ENCODE data around the gene NTN5.

The NTN5 gene

DNA sequence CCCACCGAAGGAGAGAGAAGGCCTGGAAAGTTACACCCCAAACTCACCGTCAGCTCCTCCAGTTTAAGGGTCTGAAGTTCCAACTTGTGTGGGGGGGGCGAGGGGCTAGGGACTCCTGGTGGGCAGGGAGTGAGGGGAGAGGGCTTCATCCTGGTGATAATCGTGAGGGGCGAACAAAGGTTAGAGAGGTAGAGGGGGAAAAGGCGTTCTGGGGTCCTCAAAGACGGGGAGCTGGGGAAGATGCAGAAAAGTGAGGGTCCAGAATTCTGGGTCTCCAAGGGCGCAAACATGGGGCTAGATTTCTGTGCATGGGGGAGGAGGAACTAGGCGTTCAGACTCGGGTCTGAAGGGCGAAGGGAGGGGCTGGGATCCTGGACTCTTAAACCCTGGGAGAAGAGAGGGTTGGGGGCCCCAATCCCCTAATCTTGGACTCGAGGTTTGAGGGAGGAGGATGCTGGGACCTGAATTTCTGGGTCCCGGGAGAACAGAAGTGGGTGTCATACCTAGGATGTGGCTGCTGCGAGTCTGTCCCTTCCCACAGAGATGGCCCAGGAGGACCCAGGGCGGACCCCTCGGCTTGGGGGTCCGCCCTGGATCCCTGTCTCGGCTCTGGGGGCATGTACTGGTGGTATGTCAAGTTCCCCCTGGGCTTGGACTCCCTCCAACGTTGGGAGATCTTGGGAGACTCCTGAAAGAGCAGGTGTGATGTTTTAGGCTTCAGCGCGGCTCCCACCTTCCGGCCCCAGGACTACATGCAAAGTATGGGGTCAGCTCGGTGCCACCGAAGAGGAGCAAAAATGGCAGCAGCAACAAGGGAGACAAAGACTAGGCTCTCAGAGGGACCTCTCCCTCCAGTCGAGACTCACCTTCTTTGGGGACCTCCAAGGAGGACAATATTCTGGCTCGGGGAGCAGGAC lies 42.2 kb upstream of the NTN5 start:
- Histone ChIP-seq H3K27ac (ENCODE audit: low read depth, low read length) (no peak overlapping the region), H2AFZ (ENCODE audit: low read length, unreplicated experiment) (no peak overlapping the region), H3K36me3 (ENCODE audit: insufficient read depth, low read length) (no peaks in the 10 kb centered on the region), H3K79me2 (ENCODE audit: control insufficient read depth, insufficient read depth, low read length, unreplicated experiment) (no peaks in the 10 kb centered on the region), H3K27me3 (ENCODE audit: insufficient read depth, low read length) (no peaks in the 10 kb centered on the region), H3K4me3 (ENCODE audit: low read depth, low read length) (peak overlapping the region; percentile 73), H3K4me1 (ENCODE audit: control insufficient read depth, insufficient read depth, low read length, unreplicated experiment) (peaks cover 15% of the 10 kb centered on the region)

- peak overlapping the region; percentile 80 for H3K4me3 ChIP-seq (ENCODE audit: low read depth, low read length)
- no peaks in the 10 kb centered on the region for H3K27me3 ChIP-seq (ENCODE audit: insufficient read depth, low read length)
- peaks cover 15% of the 10 kb centered on the region for H3K4me1 ChIP-seq (ENCODE audit: control insufficient read depth, insufficient read depth, low read length, unreplicated experiment)
- no peak overlapping the region for H3K27ac ChIP-seq (ENCODE audit: low read depth, low read length)
- H3K36me3 ChIP-seq (ENCODE audit: insufficient read depth, low read length): no peaks in the 10 kb centered on the region
- H2AFZ ChIP-seq (ENCODE audit: low read length, unreplicated experiment): no peak overlapping the region
- H3K79me2 ChIP-seq (ENCODE audit: control insufficient read depth, insufficient read depth, low read length, unreplicated experiment): no peaks in the 10 kb centered on the region
Measured at GRCh38 chr19:48713864-48714755, 41.3 kb upstream of the NTN5 start.

DNA sequence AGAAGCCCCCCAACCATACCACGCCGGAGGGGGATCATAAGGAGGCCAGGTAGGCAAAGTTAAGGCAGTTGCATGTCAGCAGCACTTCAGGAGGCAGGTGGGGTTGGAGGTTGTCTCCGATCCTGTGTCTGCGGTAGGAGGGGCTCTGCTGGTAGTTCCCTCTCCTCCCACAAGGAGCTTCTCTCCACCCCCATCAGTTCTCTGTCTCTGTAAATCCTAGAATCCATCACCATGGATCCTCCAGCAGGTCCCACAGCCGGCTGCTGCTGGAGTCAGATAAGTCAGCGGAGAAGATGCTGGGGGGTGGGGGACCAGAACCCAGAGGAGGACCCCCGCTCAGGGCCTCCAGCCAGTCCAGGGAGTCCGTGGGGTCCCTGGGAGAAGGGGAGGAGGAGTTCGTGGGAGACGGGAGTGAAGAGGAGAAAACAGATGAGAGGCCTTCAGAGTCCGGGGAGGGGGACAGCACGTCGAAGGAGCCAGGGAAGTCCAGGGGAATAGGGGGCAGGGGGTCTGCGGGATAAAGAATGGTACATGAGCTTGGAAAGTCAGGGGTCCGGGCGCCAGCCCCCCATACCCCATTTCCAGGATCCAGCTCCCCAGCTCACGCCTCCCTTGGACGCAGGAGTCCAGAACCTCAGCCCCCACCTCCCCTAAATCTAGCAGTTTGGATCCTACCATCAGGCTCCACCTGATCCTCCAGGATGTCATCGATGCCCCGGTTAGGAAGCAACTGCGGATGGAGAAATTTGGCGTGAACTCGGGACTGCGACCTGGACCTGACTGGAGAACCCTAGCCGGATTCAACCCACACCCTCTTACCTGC lies 40.4 kb upstream of the NTN5 start:
- no peaks in the 10 kb centered on the region for H3K27me3 ChIP-seq (ENCODE audit: insufficient read depth, low read length)
- no peak overlapping the region for H3K27ac ChIP-seq (ENCODE audit: low read depth, low read length)
- no peak overlapping the region for H2AFZ ChIP-seq (ENCODE audit: low read length, unreplicated experiment)

DNA sequence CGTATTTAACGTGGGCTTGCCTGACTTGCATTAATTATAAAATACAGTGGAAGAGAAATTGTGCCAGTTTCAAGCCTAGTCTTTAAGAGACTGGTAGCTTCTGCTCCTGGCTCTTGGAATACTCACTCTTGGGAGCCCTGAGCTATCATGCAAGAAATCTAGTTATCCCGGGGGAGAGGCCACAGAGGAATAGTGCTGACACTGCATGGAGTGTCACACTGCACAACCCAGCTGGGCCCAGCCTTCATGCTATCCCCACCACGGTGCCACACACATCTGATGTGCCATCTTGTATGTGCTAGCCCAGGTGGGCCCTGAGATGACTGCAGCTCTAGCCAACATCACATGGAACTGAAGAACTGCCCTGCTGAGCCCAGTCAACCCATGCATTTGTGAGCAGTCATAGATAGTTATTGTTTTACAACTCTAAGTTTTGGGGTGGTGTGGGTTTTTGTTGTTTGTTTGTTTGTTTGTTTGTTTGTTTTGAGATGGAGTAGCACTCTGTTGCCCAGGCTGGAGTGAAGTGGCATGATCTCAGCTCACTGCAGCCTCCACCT lies 38.4 kb upstream of the NTN5 start:
- Histone ChIP-seq H2AFZ (ENCODE audit: low read length, unreplicated experiment) (no peak overlapping the region), H3K27ac (ENCODE audit: low read depth, low read length) (no peak overlapping the region), H3K4me3 (ENCODE audit: low read depth, low read length) (no peak overlapping the region), H3K27me3 (ENCODE audit: insufficient read depth, low read length) (no peaks in the 10 kb centered on the region), H3K79me2 (ENCODE audit: control insufficient read depth, insufficient read depth, low read length, unreplicated experiment) (no peaks in the 10 kb centered on the region), H3K4me1 (ENCODE audit: control insufficient read depth, insufficient read depth, low read length, unreplicated experiment) (peaks cover 8% of the 10 kb centered on the region), H3K36me3 (ENCODE audit: insufficient read depth, low read length) (no peaks in the 10 kb centered on the region)

More for the DNA sequence above, 40.4 kb upstream of the NTN5 start:
- Histone ChIP-seq H3K36me3 (ENCODE audit: insufficient read depth, low read length) (no peaks in the 10 kb centered on the region), H3K79me2 (ENCODE audit: control insufficient read depth, insufficient read depth, low read length, unreplicated experiment) (no peaks in the 10 kb centered on the region), H3K4me3 (ENCODE audit: low read depth, low read length) (peak overlapping the region; percentile 80), H3K4me1 (ENCODE audit: control insufficient read depth, insufficient read depth, low read length, unreplicated experiment) (peaks cover 15% of the 10 kb centered on the region)

DNA sequence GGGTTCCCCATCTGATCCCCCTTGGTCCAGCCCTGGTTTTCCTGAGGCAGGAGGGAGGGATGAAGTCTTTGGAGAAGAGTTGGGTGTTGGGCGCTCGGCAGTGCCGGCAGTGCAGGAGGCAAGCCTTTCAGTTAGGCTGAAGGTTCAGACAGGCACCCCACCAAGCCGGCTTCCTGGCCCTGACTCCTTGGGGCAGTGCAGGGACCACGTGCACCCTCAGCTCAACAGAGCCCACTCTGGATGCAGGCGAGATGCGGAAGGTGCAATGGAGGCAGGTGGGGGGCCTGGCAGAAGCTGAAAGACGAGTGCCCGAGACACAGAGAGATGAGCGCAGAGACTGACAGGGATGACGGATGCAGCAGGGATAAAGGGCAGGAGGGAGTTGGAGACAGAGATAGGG lies 35.7 kb upstream of the NTN5 start:
- Histone ChIP-seq H2AFZ (ENCODE audit: low read length, unreplicated experiment) (no peak overlapping the region), H3K27ac (ENCODE audit: low read depth, low read length) (no peak overlapping the region), H3K79me2 (ENCODE audit: control insufficient read depth, insufficient read depth, low read length, unreplicated experiment) (no peaks in the 10 kb centered on the region), H3K36me3 (ENCODE audit: insufficient read depth, low read length) (no peaks in the 10 kb centered on the region), H3K4me3 (ENCODE audit: low read depth, low read length) (no peak overlapping the region), H3K27me3 (ENCODE audit: insufficient read depth, low read length) (no peaks in the 10 kb centered on the region), H3K4me1 (ENCODE audit: control insufficient read depth, insufficient read depth, low read length, unreplicated experiment) (no peaks in the 10 kb centered on the region)

DNA sequence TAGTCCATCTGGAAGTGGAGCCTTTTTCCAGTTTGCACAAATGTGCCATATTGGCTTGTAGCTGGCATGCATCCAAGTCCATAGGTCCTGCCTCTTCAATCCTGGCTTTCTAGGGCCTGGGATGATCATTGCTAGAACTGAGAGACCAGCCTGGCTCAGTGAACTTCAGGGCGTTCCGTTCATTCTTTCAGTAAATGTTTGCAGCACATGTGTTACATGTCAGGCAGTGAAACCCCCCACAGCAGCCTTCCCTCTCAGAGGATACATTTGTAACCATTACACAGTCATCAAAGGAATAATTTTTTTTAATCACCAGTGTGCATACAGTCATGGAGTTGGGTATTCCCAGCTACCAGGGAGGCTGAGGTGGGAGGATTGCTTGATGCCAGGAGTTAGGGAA lies 32.6 kb upstream of the NTN5 start:
- Histone ChIP-seq H3K27ac (ENCODE audit: low read depth, low read length) (no peak overlapping the region), H3K79me2 (ENCODE audit: control insufficient read depth, insufficient read depth, low read length, unreplicated experiment) (no peaks in the 10 kb centered on the region), H3K36me3 (ENCODE audit: insufficient read depth, low read length) (no peaks in the 10 kb centered on the region), H3K4me3 (ENCODE audit: low read depth, low read length) (no peak overlapping the region), H3K4me1 (ENCODE audit: control insufficient read depth, insufficient read depth, low read length, unreplicated experiment) (no peaks in the 10 kb centered on the region), H3K27me3 (ENCODE audit: insufficient read depth, low read length) (no peaks in the 10 kb centered on the region), H2AFZ (ENCODE audit: low read length, unreplicated experiment) (no peak overlapping the region)

DNA sequence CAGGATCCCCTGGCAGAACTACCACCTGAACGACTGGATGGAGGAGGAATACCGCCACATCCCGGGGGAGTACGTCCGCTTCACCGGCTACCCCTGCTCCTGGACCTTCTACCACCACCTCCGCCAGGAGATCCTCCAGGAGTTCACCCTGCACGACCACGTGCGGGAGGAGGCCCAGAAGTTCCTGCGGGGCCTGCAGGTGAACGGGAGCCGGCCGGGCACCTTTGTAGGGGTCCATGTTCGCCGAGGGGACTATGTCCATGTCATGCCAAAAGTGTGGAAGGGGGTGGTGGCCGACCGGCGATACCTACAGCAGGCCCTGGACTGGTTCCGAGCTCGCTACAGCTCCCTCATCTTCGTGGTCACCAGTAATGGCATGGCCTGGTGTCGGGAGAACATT lies 30.5 kb upstream of the NTN5 start:
- Histone ChIP-seq H3K36me3 (ENCODE audit: insufficient read depth, low read length) (no peaks in the 10 kb centered on the region), H3K4me1 (ENCODE audit: control insufficient read depth, insufficient read depth, low read length, unreplicated experiment) (peaks cover 6% of the 10 kb centered on the region), H3K27me3 (ENCODE audit: insufficient read depth, low read length) (no peaks in the 10 kb centered on the region)

GRCh38 chr19:48702701-48703100 lies 29.9 kb upstream of the NTN5 start:
- Histone ChIP-seq H3K4me1 (ENCODE audit: control insufficient read depth, insufficient read depth, low read length, unreplicated experiment) (peaks cover 9% of the 10 kb centered on the region), H3K27me3 (ENCODE audit: insufficient read depth, low read length) (no peaks in the 10 kb centered on the region), H3K36me3 (ENCODE audit: insufficient read depth, low read length) (no peaks in the 10 kb centered on the region)

More for the DNA sequence above, 30.5 kb upstream of the NTN5 start:
- no peaks in the 10 kb centered on the region for H3K79me2 ChIP-seq (ENCODE audit: control insufficient read depth, insufficient read depth, low read length, unreplicated experiment)
- H3K27ac ChIP-seq (ENCODE audit: low read depth, low read length): no peak overlapping the region
- H3K4me3 ChIP-seq (ENCODE audit: low read depth, low read length): no peak overlapping the region
- no peak overlapping the region for H2AFZ ChIP-seq (ENCODE audit: low read length, unreplicated experiment)

DNA sequence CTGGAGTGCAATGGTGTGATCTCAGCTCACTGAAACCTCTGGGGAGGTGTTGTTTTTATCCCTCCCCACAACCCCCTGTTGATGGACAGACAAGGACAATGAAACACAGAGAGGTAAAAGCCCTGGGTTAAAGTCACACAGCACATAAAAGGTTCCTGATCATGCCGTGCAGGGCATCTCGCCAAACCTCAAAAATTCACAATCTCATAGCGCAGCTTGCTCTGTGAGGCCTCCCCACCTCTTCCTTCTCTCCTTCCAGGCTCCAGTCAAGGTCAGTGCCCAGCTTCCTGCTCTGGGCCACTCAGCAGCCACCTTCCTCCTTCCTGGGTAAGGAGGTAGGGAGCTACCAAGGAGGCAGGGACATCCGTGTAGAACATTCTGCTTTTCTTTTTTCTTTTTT lies 25.2 kb upstream of the NTN5 start:
- no peak overlapping the region for H3K4me3 ChIP-seq (ENCODE audit: low read depth, low read length)
- no peak overlapping the region for H3K27ac ChIP-seq (ENCODE audit: low read depth, low read length)
- H2AFZ ChIP-seq (ENCODE audit: low read length, unreplicated experiment): no peak overlapping the region
- no peaks in the 10 kb centered on the region for H3K79me2 ChIP-seq (ENCODE audit: control insufficient read depth, insufficient read depth, low read length, unreplicated experiment)
- H3K27me3 ChIP-seq (ENCODE audit: insufficient read depth, low read length): no peaks in the 10 kb centered on the region; the same call in 1 of the 2 replicates
- H3K4me1 ChIP-seq (ENCODE audit: control insufficient read depth, insufficient read depth, low read length, unreplicated experiment): peaks cover 9% of the 10 kb centered on the region
- H3K36me3 ChIP-seq (ENCODE audit: insufficient read depth, low read length): no peaks in the 10 kb centered on the region

More at GRCh38 chr19:48702701-48703100, 29.9 kb upstream of the NTN5 start:
- Histone ChIP-seq H3K27ac (ENCODE audit: low read depth, low read length) (no peak overlapping the region), H2AFZ (ENCODE audit: low read length, unreplicated experiment) (no peak overlapping the region), H3K4me3 (ENCODE audit: low read depth, low read length) (no peak overlapping the region), H3K79me2 (ENCODE audit: control insufficient read depth, insufficient read depth, low read length, unreplicated experiment) (no peaks in the 10 kb centered on the region)

Measured in ACC112 (cell line).